ENCODE data around the gene PCSK5.

GRCh38 chr9:76294301-76294700, 403.8 kb downstream of the PCSK5 start:
- no peak for TF ChIP-seq CTCF (IDR thresholded peaks at IDR 0.05)
- no peak for TF ChIP-seq POLR2A (IDR thresholded peaks at IDR 0.05)
